Nephron progenitor cell (in vitro differentiated cells): ENCODE measurements around the gene GATAD2A.

ENCODE experiments used
- DNase-seq: peaks from one replicate; pipeline ENCODE4 v3.0.0; 2021
- H3K27ac Mint-ChIP-seq: 2 replicates; pipeline ENCODE4 v1.8.0; 2021; ENCODE audit warnings: mild to moderate bottlenecking, moderate library complexity, mixed read lengths
- H3K27me3 Mint-ChIP-seq: 2 replicates; pipeline ENCODE4 v1.8.0; 2021; ENCODE audit warnings: mild to moderate bottlenecking, low read depth, mixed read lengths; ENCODE audit not compliant: poor library complexity
- H3K36me3 Mint-ChIP-seq: 2 replicates; pipeline ENCODE4 v1.8.0; 2021; ENCODE audit warnings: low read depth, mixed read lengths
- H3K4me1 Mint-ChIP-seq: 2 replicates; pipeline ENCODE4 v1.8.0; 2021; ENCODE audit warnings: mixed read lengths
- H3K4me3 Mint-ChIP-seq: 2 replicates; pipeline ENCODE4 v1.8.0; 2021; ENCODE audit warnings: mild to moderate bottlenecking, moderate library complexity, mixed read lengths
- H3K9me3 Mint-ChIP-seq: 2 replicates; pipeline ENCODE4 v1.8.0; 2021; ENCODE audit warnings: mild to moderate bottlenecking, moderate library complexity, mixed read lengths
- TF ChIP-seq, protein P1 (sequence below): fragments of 200-600 bp; sonication (generic); IDR thresholded peaks from 2 replicates; pipeline ENCODE4 v1.5.0; 2021; ENCODE audit warnings: antibody characterized with exemption

The GATAD2A gene

DNA sequence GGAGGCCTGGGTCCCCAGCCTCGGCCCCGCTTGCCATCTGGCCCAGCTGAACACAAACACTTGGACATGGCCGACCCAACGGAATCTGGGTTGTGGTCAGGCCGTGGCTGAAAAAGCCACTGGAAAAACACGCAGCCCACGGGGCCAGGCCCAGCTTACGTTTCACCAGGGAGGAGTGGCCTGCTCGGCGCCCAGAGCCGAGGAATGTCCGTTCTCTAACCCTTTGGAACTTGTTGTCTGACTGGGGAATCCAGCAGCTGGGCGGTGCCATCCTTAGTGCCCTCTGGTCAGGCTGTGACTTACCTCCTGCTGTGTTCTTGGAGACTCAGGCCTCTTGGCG is 146.3 kb downstream of the GATAD2A start:
- Mint-ChIP-seq H3K36me3 (no peaks in the 10 kb centered on the region), H3K27ac (no peak overlapping the region), H3K4me3 (no peak overlapping the region), H3K9me3 (no peaks in the 10 kb centered on the region), H3K4me1 (peaks cover 21% of the 10 kb centered on the region), H3K27me3 (peaks cover 6% of the 10 kb centered on the region)
- TF ChIP-seq, protein P1, sequence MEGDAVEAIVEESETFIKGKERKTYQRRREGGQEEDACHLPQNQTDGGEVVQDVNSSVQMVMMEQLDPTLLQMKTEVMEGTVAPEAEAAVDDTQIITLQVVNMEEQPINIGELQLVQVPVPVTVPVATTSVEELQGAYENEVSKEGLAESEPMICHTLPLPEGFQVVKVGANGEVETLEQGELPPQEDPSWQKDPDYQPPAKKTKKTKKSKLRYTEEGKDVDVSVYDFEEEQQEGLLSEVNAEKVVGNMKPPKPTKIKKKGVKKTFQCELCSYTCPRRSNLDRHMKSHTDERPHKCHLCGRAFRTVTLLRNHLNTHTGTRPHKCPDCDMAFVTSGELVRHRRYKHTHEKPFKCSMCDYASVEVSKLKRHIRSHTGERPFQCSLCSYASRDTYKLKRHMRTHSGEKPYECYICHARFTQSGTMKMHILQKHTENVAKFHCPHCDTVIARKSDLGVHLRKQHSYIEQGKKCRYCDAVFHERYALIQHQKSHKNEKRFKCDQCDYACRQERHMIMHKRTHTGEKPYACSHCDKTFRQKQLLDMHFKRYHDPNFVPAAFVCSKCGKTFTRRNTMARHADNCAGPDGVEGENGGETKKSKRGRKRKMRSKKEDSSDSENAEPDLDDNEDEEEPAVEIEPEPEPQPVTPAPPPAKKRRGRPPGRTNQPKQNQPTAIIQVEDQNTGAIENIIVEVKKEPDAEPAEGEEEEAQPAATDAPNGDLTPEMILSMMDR = no peak
- no peak for DNase-seq

GRCh38 chr19:19552798-19553197 is 147.3 kb downstream of the GATAD2A start:
- Mint-ChIP-seq H3K9me3 (no peaks in the 10 kb centered on the region), H3K27me3 (peaks cover 6% of the 10 kb centered on the region), H3K4me3 (no peak overlapping the region), H3K4me1 (peaks cover 21% of the 10 kb centered on the region), H3K27ac (no peak overlapping the region), H3K36me3 (no peaks in the 10 kb centered on the region)
- TF ChIP-seq, protein P1 = peak; percentile 65
- peak; percentile 71 for DNase-seq

DNA sequence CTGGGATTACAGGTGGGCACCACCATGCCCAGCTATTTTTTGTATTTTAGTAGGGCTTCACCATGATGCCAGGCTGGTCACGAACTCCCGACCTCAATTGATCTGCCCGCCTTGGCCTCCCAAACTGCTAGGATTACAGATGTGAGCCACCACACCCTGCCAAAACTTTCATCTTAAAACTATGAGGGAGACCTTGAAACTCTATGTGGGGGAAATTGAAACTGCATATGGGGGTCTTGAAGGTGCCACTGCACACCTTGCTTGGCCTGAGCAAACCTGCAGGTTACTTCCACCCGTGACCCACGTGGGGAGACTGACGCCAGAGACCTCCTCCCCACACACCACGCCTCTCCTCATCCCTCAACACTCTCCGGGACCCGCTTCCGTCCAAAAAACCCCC is 148.2 kb downstream of the GATAD2A start:
- peaks cover 6% of the 10 kb centered on the region for H3K27me3 Mint-ChIP-seq
- no peaks in the 10 kb centered on the region for H3K36me3 Mint-ChIP-seq
- TF ChIP-seq, protein P1 = no peak
- H3K27ac Mint-ChIP-seq = no peak overlapping the region
- H3K4me3 Mint-ChIP-seq = no peak overlapping the region
- no peaks in the 10 kb centered on the region for H3K9me3 Mint-ChIP-seq
- peaks cover 21% of the 10 kb centered on the region for H3K4me1 Mint-ChIP-seq
- DNase-seq = no peak

DNA sequence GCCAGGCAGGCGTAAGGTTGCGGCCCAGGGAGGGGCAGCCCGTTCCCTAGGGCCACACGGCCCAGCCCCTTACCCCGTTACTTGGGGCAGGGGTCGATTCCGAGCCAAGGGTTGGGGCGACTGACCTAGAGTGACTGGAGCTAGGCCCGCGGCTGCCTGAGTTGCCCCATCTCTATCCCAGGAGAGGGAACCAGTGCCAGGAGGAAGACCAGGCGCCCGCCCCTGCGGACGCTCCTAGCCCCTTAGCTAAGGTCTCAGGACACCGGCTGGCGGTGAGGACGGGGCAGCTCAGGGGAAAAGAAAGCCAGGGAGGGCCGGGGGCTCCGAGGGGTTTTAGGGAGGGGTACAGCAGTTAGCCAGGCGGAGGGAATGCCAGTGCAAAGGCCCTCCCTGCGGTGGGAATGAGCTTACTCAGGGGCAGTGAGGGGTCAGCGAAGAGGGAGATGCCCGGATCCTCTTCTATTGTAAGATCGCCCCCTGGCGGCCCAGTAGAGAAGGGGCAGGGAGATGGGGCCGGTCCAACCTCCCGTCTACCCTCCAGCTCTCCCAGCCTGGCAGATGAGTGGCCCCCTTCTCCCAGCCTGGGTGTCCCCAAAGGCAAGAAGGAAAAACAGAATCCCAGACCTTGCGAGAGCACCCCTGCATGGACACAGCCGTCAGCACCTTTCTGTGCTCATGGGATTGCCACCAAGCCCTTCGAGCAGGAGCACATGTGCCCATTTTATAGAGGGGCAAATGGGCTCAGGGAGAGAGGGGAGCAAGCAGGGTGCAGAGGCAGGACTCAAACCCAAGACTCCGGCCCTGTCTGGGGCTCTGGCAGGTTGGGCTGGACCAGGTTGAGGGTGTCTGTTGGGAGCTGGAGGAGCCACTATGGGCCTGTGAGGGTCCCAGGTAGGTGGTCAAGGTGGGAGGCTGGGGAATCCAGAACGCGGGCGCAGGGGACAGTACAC is 148.9 kb downstream of the GATAD2A start:
- no peaks in the 10 kb centered on the region for H3K9me3 Mint-ChIP-seq

GRCh38 chr19:19558055-19558454 is 152.6 kb downstream of the GATAD2A start:
- peaks cover 12% of the 10 kb centered on the region for H3K4me1 Mint-ChIP-seq
- H3K27me3 Mint-ChIP-seq = no peaks in the 10 kb centered on the region
- no peak overlapping the region for H3K27ac Mint-ChIP-seq
- H3K9me3 Mint-ChIP-seq = no peaks in the 10 kb centered on the region
- H3K4me3 Mint-ChIP-seq = no peak overlapping the region
- DNase-seq = no peak
- no peaks in the 10 kb centered on the region for H3K36me3 Mint-ChIP-seq
- TF ChIP-seq, protein P1 = no peak

More for the DNA sequence above, 148.9 kb downstream of the GATAD2A start:
- Mint-ChIP-seq H3K36me3 (no peaks in the 10 kb centered on the region), H3K4me3 (no peak overlapping the region), H3K4me1 (peaks cover 16% of the 10 kb centered on the region), H3K27ac (no peak overlapping the region), H3K27me3 (peaks cover 3% of the 10 kb centered on the region)
- TF ChIP-seq, protein P1 = peak; percentile 79
- peak; percentile 69 for DNase-seq
